HCT116 (cell line): ENCODE measurements around the gene OR1F1. TPM values are rescaled to one million over a fixed set of nuclear protein-coding genes. Genes with fewer than 3 reads are reported as not detected.

Experiments
- ATAC-seq: fragments of 200-7000 bp; cut with Tn5 transposase; 2 replicates; pipeline ENCODE4 v1.9.1; 2020; ENCODE audit warnings: mild to moderate bottlenecking, moderate library complexity
- BruUV-seq: library from RNA; stranded (reverse); fragments of 400-500 nt; replicated peaks from 2 replicates; lab custom pipeline; 2021; lab: Mats Ljungman, UMichigan
- CTCF ChIA-PET: fragments of 300-600 bp; sonication (Branson Sonifier 250); formaldehyde crosslinking; loops from one replicate; lab custom pipeline; 2021; ENCODE audit warnings: antibody characterized with exemption; lab: Charles Lee
- POLR2A ChIA-PET: fragments of 300-600, 350-600 bp; sonication (Branson Sonifier 250); formaldehyde crosslinking; loops from one replicate; lab custom pipeline; 2021; ENCODE audit warnings: antibody characterized with exemption; lab: Charles Lee
- RAD21 ChIA-PET, 2 experiments: fragments of 300-600 bp; sonication (Branson Sonifier 250); formaldehyde crosslinking; loops; one replicate each; lab custom pipeline; 2023; ENCODE audit warnings: low total read pairs in 2 of 2; ENCODE audit not compliant: uncharacterized antibody in 2 of 2, unreplicated experiment in 2 of 2, low non-redundant PET in 1 of 2; lab: Charles Lee
- DNase-seq: peaks from one replicate; pipeline ENCODE4 v3.0.0-alpha.2; 2010; ENCODE audit warnings: low read depth, low spot score
- H2AFZ ChIP-seq: fragments of 200-600 bp; shearing (Covaris generic), sonication (generic); 2 replicates; pipeline ENCODE4 v1.6.1; 2017; ENCODE audit warnings: low read depth, mixed run types, mixed read lengths, antibody characterized with exemption, low read length; ENCODE audit not compliant: poor library complexity, severe bottlenecking
- H3K27ac ChIP-seq: 2 replicates; pipeline ENCODE4 v1.5.1; 2012; ENCODE audit warnings: low read depth, low read length
- H3K27me3 ChIP-seq: fragments of 200-600 bp; sonication (generic); 2 replicates; pipeline ENCODE4 v1.6.1; 2016; ENCODE audit warnings: mixed run types, low read length, mixed read lengths; ENCODE audit not compliant: insufficient read depth
- H3K36me3 ChIP-seq, 2 experiments: fragments of 200-500 bp in 1 of 2; fragments of 200-600 bp in 1 of 2; sonication (Bioruptor generic) in 1 of 2; sonication (generic) in 1 of 2; 2 replicates each; pipeline versions ENCODE4 v1.5.1 to v1.6.1; 2014 to 2016; ENCODE audit warnings: low read length in 2 of 2, inconsistent platforms in 1 of 2, mixed read lengths in 1 of 2, mixed run types in 1 of 2; ENCODE audit not compliant: insufficient read depth in 2 of 2, control insufficient read depth in 1 of 2
- H3K4me1 ChIP-seq, 2 experiments: fragments of 200-600 bp in 1 of 2; sonication (generic) in 1 of 2; 2 replicates each; pipeline versions ENCODE4 v1.5.1 to v1.6.1; 2012 to 2017; ENCODE audit warnings: low read length in 2 of 2, inconsistent platforms in 1 of 2, mild to moderate bottlenecking in 1 of 2, mixed read lengths in 1 of 2, mixed run types in 1 of 2, moderate library complexity in 1 of 2; ENCODE audit not compliant: insufficient read depth in 2 of 2, control insufficient read depth in 1 of 2
- H3K4me2 ChIP-seq: fragments of 200-600 bp; sonication (generic); 2 replicates; pipeline ENCODE4 v1.6.1; 2017; ENCODE audit warnings: mixed run types, low read length, mixed read lengths
- H3K4me3 ChIP-seq, 2 experiments: fragments of 200-600 bp in 1 of 2; sonication (generic) in 1 of 2; replicated peaks in 1 of 2; 2 replicates each; pipeline ENCODE4 v1.5.1; 2011 to 2016; ENCODE audit warnings: low read length in 2 of 2, control low read depth in 1 of 2, low read depth in 1 of 2, mild to moderate bottlenecking in 1 of 2, mixed read lengths in 1 of 2, mixed run types in 1 of 2
- H3K79me2 ChIP-seq: fragments of 200-600 bp; sonication (generic); 2 replicates; pipeline ENCODE4 v1.6.1; 2017; ENCODE audit warnings: mild to moderate bottlenecking, mixed run types, low read length, moderate library complexity, mixed read lengths; ENCODE audit not compliant: insufficient read depth
- H3K9ac ChIP-seq: fragments of 200-600 bp; sonication (generic); 2 replicates; pipeline ENCODE4 v1.6.1; 2016; ENCODE audit warnings: low read length, mixed read lengths
- H3K9me2 ChIP-seq: fragments of 200-600 bp; sonication (generic), shearing (Covaris generic); 2 replicates; pipeline ENCODE4 v1.6.1; 2017; ENCODE audit warnings: mixed run types, mild to moderate bottlenecking, moderate library complexity; ENCODE audit not compliant: insufficient read depth
- H3K9me3 ChIP-seq, 2 experiments: fragments of 200-500 bp in 1 of 2; fragments of 200-600 bp in 1 of 2; sonication (Bioruptor generic) in 1 of 2; sonication (generic) in 1 of 2; 2 replicates each; pipeline ENCODE4 v1.6.1; 2014 to 2017; ENCODE audit warnings: low read length in 2 of 2, mixed read lengths in 2 of 2, inconsistent platforms in 1 of 2, low read depth in 1 of 2, mild to moderate bottlenecking in 1 of 2, mixed run types in 1 of 2, moderate library complexity in 1 of 2; ENCODE audit not compliant: control insufficient read depth in 1 of 2, insufficient read depth in 1 of 2
- H4K20me1 ChIP-seq: fragments of 200-600 bp; sonication (generic), shearing (Covaris generic); 2 replicates; pipeline ENCODE4 v1.6.1; 2017; ENCODE audit warnings: mixed run types, mild to moderate bottlenecking, moderate library complexity; ENCODE audit not compliant: insufficient read depth
- ATF3 ChIP-seq: IDR thresholded peaks from 2 replicates; pipeline ENCODE4 v1.6.1; 2012
- CBX3 ChIP-seq: IDR thresholded peaks from 2 replicates; pipeline ENCODE4 v1.6.1; 2012; ENCODE audit warnings: low read depth
- CTCF ChIP-seq, 3 experiments: fragments of 200-600 bp in 1 of 3; sonication (generic) in 1 of 3; IDR thresholded peaks in 2 of 3; conservative IDR thresholded peaks in 1 of 3; 2 replicates each; pipeline ENCODE4 v1.5.1; 2012 to 2017; ENCODE audit warnings: low read depth in 2 of 3, low read length in 2 of 3, antibody characterized with exemption in 1 of 3, borderline replicate concordance in 1 of 3, control low read depth in 1 of 3, mild to moderate bottlenecking in 1 of 3, mixed read lengths in 1 of 3, mixed run types in 1 of 3, moderate library complexity in 1 of 3; ENCODE audit not compliant: insufficient read depth in 1 of 3
- EGR1 ChIP-seq: IDR thresholded peaks from 2 replicates; pipeline ENCODE4 v1.6.1; 2012; ENCODE audit warnings: low read depth
- EZH2 ChIP-seq: fragments of 200-600 bp; sonication (generic); IDR thresholded peaks from 2 replicates; pipeline ENCODE4 v1.6.1; 2017; ENCODE audit warnings: antibody characterized with exemption, mixed run types
- FOSL1 ChIP-seq: IDR thresholded peaks from 2 replicates; pipeline ENCODE4 v1.6.1; 2012; ENCODE audit warnings: low read depth
- JUND ChIP-seq: IDR thresholded peaks from 2 replicates; pipeline ENCODE4 v1.6.1; 2012
- MAX ChIP-seq: IDR thresholded peaks from 2 replicates; pipeline ENCODE4 v1.6.1; 2012
- POLR2A ChIP-seq: IDR thresholded peaks from 2 replicates; pipeline ENCODE4 v1.7.0; 2011; ENCODE audit warnings: borderline replicate concordance; ENCODE audit not compliant: insufficient read depth, insufficient read length; ENCODE audit errors: extremely low read depth
- RAD21 ChIP-seq: IDR thresholded peaks from 2 replicates; pipeline ENCODE4 v1.6.1; 2012; ENCODE audit warnings: low read depth, mild to moderate bottlenecking
- SP1 ChIP-seq: IDR thresholded peaks from 2 replicates; pipeline ENCODE4 v1.6.1; 2012; ENCODE audit warnings: low read depth
- SRF ChIP-seq: IDR thresholded peaks from 2 replicates; pipeline ENCODE4 v1.6.1; 2012; ENCODE audit warnings: low read depth
- TCF7L2 ChIP-seq: IDR thresholded peaks from 2 replicates; pipeline ENCODE4 v1.7.0; 2011; ENCODE audit warnings: borderline replicate concordance, inconsistent platforms; ENCODE audit not compliant: insufficient read depth, insufficient read length; ENCODE audit errors: extremely low read depth
- YY1 ChIP-seq: IDR thresholded peaks from 2 replicates; pipeline ENCODE4 v1.6.1; 2011; ENCODE audit warnings: low read length, low read depth, moderate library complexity, mild to moderate bottlenecking; ENCODE audit not compliant: insufficient replicate concordance; ENCODE audit errors: extremely low read depth
- ZBTB33 ChIP-seq: IDR thresholded peaks from 2 replicates; pipeline ENCODE4 v1.6.1; 2011; ENCODE audit warnings: mild to moderate bottlenecking, low read length, moderate library complexity; ENCODE audit not compliant: insufficient replicate concordance; ENCODE audit errors: extremely low read depth
- ZNF274 ChIP-seq: fragments of 200-500 bp; sonication (Bioruptor generic); IDR thresholded peaks from 2 replicates; pipeline ENCODE4 v1.6.1; 2014; ENCODE audit warnings: mild to moderate bottlenecking, low read depth, low read length, inconsistent platforms
- intact Hi-C: fragments of 100-400 bp; cut with micrococcal nuclease; formaldehyde crosslinking; loops from 2 replicates; pipeline ENCODE4 v1.10.0; 2022
- total RNA-seq: library from RNA; stranded (reverse); gene quantifications from one replicate; pipeline ENCODE4 v1.2.1, GENCODE V29; 2021; ENCODE audit not compliant: unreplicated experiment

The OR1F1 gene
- total RNA-seq, 1 experiment from 2014 or later, result not detected

- H3K4me3 ChIP-seq, result no peak overlapping the region
- peak; percentile 5 for ATAC-seq
- intact Hi-C loops, result loop anchor here (5.0 kb wide), 1 partner anchor 33 kb away; no protein-coding TSS in a partner anchor
- H3K9me2 ChIP-seq, result no peaks in the 10 kb centered on the region
- H2AFZ ChIP-seq, result peak overlapping the region; percentile 84
- no peaks in the 10 kb centered on the region for H3K36me3 ChIP-seq
- no peaks in the 10 kb centered on the region for H3K27me3 ChIP-seq
- no peak for DNase-seq
- H3K4me2 ChIP-seq, result peak overlapping the region; percentile 65
- no TSS peak for BruUV-seq
- no peak overlapping the region for H3K9ac ChIP-seq
- H3K79me2 ChIP-seq, result no peaks in the 10 kb centered on the region
- no peaks in the 10 kb centered on the region for H4K20me1 ChIP-seq
- peaks cover 11 to 39% of the 10 kb centered on the region in 2 experiments; a peak in 3 of 4 replicates for H3K4me1 ChIP-seq
- H3K9me3 ChIP-seq, result no peaks in the 10 kb centered on the region
- ChIA-PET RAD21 (interaction anchor here in 1 of 2 experiments (1.0 kb wide), 1 partner anchor 15 kb away, joined by 4 read pairs; no protein-coding TSS in a partner anchor), POLR2A (interaction anchor here (0.6 to 1.0 kb wide), 3 partner anchors 10 to 137 kb away, joined by 3 to 5 read pairs (median 4); no protein-coding TSS in a partner anchor), CTCF (interaction anchor here (0.8 to 1.2 kb wide), 6 partner anchors 13 to 133 kb away, joined by 3 to 14 read pairs (median 4); partner anchors contain the start of gene OR1F1)
- TF ChIP-seq YY1 (no peak), FOSL1 (no peak), MAX (no peak), ATF3 (no peak), EGR1 (no peak), SRF (no peak), TCF7L2 (no peak), ZNF274 (no peak), SP1 (no peak), JUND (no peak), ZBTB33 (no peak), POLR2A (no peak), RAD21 (no peak), EZH2 (no peak), CBX3 (no peak), CTCF (IDR thresholded peaks at IDR 0.05 in 2 of 3, conservative IDR thresholded peaks at IDR 0.05 in 1 of 3; ENCODE audit: borderline replicate concordance in 1 of 3, insufficient read depth in 1 of 3, low read depth in 2 of 3, low read length in 2 of 3) (no peak)
- H3K27ac ChIP-seq, result peak overlapping the region; percentile 30; the same call in 1 of the 2 replicates
Measured at GRCh38 chr16:3165111-3165822, 22.7 kb upstream of the OR1F1 start.
